ENCODE measurements around the gene CCDC13. TPM values are rescaled to one million over a fixed set of nuclear protein-coding genes. Genes with fewer than 3 reads are reported as not detected.

The CCDC13 gene
- total RNA-seq, 1 donor from 2014 or later, result 0.60 TPM

- Mint-ChIP-seq H3K27ac (no peak overlapping the region), H3K36me3 (no peaks in the 10 kb centered on the region), H3K9me3 (no peaks in the 10 kb centered on the region), H3K27me3 (ENCODE audit: low read depth) (peaks cover 2% of the 10 kb centered on the region), H3K4me3 (no peak overlapping the region), H3K4me1 (no peaks in the 10 kb centered on the region)
- DNase-seq (ENCODE audit: low spot score in 2 of 2, unreplicated experiment in 2 of 2), result peak in 1 of 2 experiments; percentile 9
- TF ChIP-seq CTCF (IDR thresholded peaks at IDR 0.05; ENCODE audit: unreplicated experiment), result no peak
Measured at GRCh38 chr3:42764561-42765295, 8.3 kb downstream of the CCDC13 start.

- Mint-ChIP-seq H3K27me3 (ENCODE audit: low read depth) (peaks cover 4% of the 10 kb centered on the region), H3K27ac (no peak overlapping the region), H3K36me3 (no peaks in the 10 kb centered on the region), H3K4me1 (no peaks in the 10 kb centered on the region), H3K9me3 (no peaks in the 10 kb centered on the region), H3K4me3 (no peak overlapping the region)
- DNase-seq (ENCODE audit: low spot score in 2 of 2, unreplicated experiment in 2 of 2), result peak in 1 of 2 experiments; percentile 5
- no peak for TF ChIP-seq CTCF (IDR thresholded peaks at IDR 0.05; ENCODE audit: unreplicated experiment)
Measured at GRCh38 chr3:42764115-42764514, 8.9 kb downstream of the CCDC13 start.

GRCh38 chr3:42763021-42763420 is 10.0 kb downstream of the CCDC13 start:
- no peak for TF ChIP-seq CTCF (IDR thresholded peaks at IDR 0.05; ENCODE audit: unreplicated experiment)
- no peaks in the 10 kb centered on the region for H3K4me1 Mint-ChIP-seq
- peak in 1 of 2 experiments; percentile 31 for DNase-seq (ENCODE audit: low spot score in 2 of 2, unreplicated experiment in 2 of 2)
- H3K27ac Mint-ChIP-seq, result peak overlapping the region; percentile 23
- H3K4me3 Mint-ChIP-seq, result no peak overlapping the region
- no peaks in the 10 kb centered on the region for H3K9me3 Mint-ChIP-seq
- H3K27me3 Mint-ChIP-seq (ENCODE audit: low read depth), result peaks cover 11% of the 10 kb centered on the region
- H3K36me3 Mint-ChIP-seq, result no peaks in the 10 kb centered on the region

- Mint-ChIP-seq H3K27ac (no peak overlapping the region), H3K4me3 (no peak overlapping the region), H3K4me1 (no peaks in the 10 kb centered on the region), H3K9me3 (no peaks in the 10 kb centered on the region), H3K36me3 (no peaks in the 10 kb centered on the region), H3K27me3 (ENCODE audit: low read depth) (peaks cover 11% of the 10 kb centered on the region)
- no peak for TF ChIP-seq CTCF (IDR thresholded peaks at IDR 0.05; ENCODE audit: unreplicated experiment)
- DNase-seq (ENCODE audit: low spot score in 2 of 2, unreplicated experiment in 2 of 2), result peak in 1 of 2 experiments; percentile 25
Measured at GRCh38 chr3:42762046-42762724, 10.9 kb downstream of the CCDC13 start.

GRCh38 chr3:42758126-42758525 is 14.9 kb downstream of the CCDC13 start:
- no peaks in the 10 kb centered on the region for H3K36me3 Mint-ChIP-seq
- DNase-seq (ENCODE audit: low spot score in 2 of 2, unreplicated experiment in 2 of 2), result peak in 1 of 2 experiments; percentile 13
- H3K4me3 Mint-ChIP-seq, result no peak overlapping the region
- peaks cover 9% of the 10 kb centered on the region for H3K27me3 Mint-ChIP-seq (ENCODE audit: low read depth)
- no peak overlapping the region for H3K27ac Mint-ChIP-seq
- H3K4me1 Mint-ChIP-seq, result peaks cover 2% of the 10 kb centered on the region
- no peaks in the 10 kb centered on the region for H3K9me3 Mint-ChIP-seq
- no peak for TF ChIP-seq CTCF (IDR thresholded peaks at IDR 0.05; ENCODE audit: unreplicated experiment)
